GM21619 (cell line): ENCODE data around the gene CLIC6.
A peak's percentile ranks its signal among the peaks of the same experiment; 100 is the strongest.

Source experiments
- ATAC-seq: cut with Tn5 transposase; IDR thresholded peaks from one replicate; pipeline ENCODE4 v1.9.1; 2021; ENCODE audit not compliant: unreplicated experiment

Gene CLIC6

GRCh38 chr21:34724131-34724856 lies 55.5 kb downstream of the CLIC6 start:
- no peak for ATAC-seq

GRCh38 chr21:34724857-34725195 lies 56.0 kb downstream of the CLIC6 start:
- ATAC-seq: no peak

- ATAC-seq: no peak
Observed at GRCh38 chr21:34726627-34727337, 58.0 kb downstream of the CLIC6 start.

- no peak for ATAC-seq
Observed at GRCh38 chr21:34728479-34728878, 59.7 kb downstream of the CLIC6 start.

- no peak for ATAC-seq
Observed at GRCh38 chr21:34730194-34730593, 61.4 kb downstream of the CLIC6 start.

GRCh38 chr21:34730756-34731445 lies 62.1 kb downstream of the CLIC6 start:
- no peak for ATAC-seq

GRCh38 chr21:34732388-34732821 lies 63.6 kb downstream of the CLIC6 start:
- ATAC-seq: no peak

- no peak for ATAC-seq
Observed at GRCh38 chr21:34733852-34734251, 65.1 kb downstream of the CLIC6 start.

- ATAC-seq: no peak
Observed at GRCh38 chr21:34734696-34735095, 65.9 kb downstream of the CLIC6 start.

- no peak for ATAC-seq
Observed at GRCh38 chr21:34736116-34736874, 67.5 kb downstream of the CLIC6 start.

- no peak for ATAC-seq
Observed at GRCh38 chr21:34737115-34737514, 68.3 kb downstream of the CLIC6 start.

GRCh38 chr21:34740198-34740597 lies 71.4 kb downstream of the CLIC6 start:
- no peak for ATAC-seq

GRCh38 chr21:34743285-34743684 lies 74.5 kb downstream of the CLIC6 start:
- ATAC-seq: no peak

GRCh38 chr21:34743831-34744230 lies 75.0 kb downstream of the CLIC6 start:
- no peak for ATAC-seq

- ATAC-seq: no peak
Observed at GRCh38 chr21:34744801-34745200, 76.0 kb downstream of the CLIC6 start.

GRCh38 chr21:34745557-34746255 lies 76.9 kb downstream of the CLIC6 start:
- ATAC-seq: peak; percentile 70

GRCh38 chr21:34748862-34749261 lies 80.1 kb downstream of the CLIC6 start:
- no peak for ATAC-seq

- no peak for ATAC-seq
Observed at GRCh38 chr21:34754690-34755647, 86.2 kb downstream of the CLIC6 start.

GRCh38 chr21:34761758-34762330 lies 93.0 kb downstream of the CLIC6 start:
- no peak for ATAC-seq
